ENCODE data around the gene DKK1.

- TF ChIP-seq POLR2AphosphoS5 (IDR thresholded peaks at IDR 0.05; ENCODE audit: borderline replicate concordance, low read depth, low read length) (no peak), EZH2 (IDR thresholded peaks at IDR 0.05) (no peak), FOXP2 (optimal IDR thresholded peaks at IDR 0.05; ENCODE audit: control extremely low read depth, extremely low read length, insufficient read depth) (no peak)
These were observed 37.1 kb upstream of the DKK1 start for GRCh38 chr10:52276986-52277385.

Measured in SK-N-MC (cell line).